ENCODE data around the gene DIP2C. TPM values are rescaled to one million over a fixed set of nuclear protein-coding genes. Genes with fewer than 3 reads are reported as not detected.
"Not testable (repeated sequence)": the region's sequence is repeated elsewhere in the genome, so short reads cannot be mapped to it uniquely, and the experiment has no call there.

The DIP2C gene
- total RNA-seq, 1 experiment from 2014 or later: 4.6 TPM

- DNase-seq (ENCODE audit: low read depth): peak; percentile 47
These were observed 29.8 kb downstream of the DIP2C start for GRCh38 chr10:659688-660141.

DNA sequence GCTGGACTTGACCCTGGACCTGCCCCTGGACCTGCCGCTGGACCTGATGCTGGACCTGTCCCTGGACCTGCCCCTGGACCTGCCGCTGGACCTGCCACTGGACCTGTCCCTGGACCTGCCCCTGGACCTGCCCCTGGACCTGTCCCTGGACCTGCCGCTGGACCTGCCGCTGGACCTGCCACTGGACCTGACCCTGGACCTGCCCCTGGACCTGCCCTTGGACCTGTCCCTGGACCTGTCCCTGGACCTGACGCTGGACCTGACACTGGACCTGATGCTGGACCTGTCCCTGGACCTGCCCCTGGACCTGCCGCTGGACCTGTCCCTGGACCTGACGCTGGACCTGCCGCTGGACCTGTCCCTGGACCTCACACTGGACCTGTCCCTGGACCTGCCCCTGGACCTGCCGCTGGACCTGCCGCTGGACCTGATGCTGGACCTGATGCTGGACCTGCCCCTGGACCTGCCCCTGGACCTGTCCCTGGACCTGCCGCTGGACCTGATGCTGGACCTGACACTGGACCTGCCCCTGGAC, 31.6 kb downstream of the DIP2C start:
- DNase-seq (ENCODE audit: low read depth): not testable (repeated sequence)

- DNase-seq (ENCODE audit: low read depth): no peak
These were observed 32.6 kb downstream of the DIP2C start for GRCh38 chr10:656883-657282.

GRCh38 chr10:655184-655583, 34.3 kb downstream of the DIP2C start:
- DNase-seq (ENCODE audit: low read depth): no peak

DNA sequence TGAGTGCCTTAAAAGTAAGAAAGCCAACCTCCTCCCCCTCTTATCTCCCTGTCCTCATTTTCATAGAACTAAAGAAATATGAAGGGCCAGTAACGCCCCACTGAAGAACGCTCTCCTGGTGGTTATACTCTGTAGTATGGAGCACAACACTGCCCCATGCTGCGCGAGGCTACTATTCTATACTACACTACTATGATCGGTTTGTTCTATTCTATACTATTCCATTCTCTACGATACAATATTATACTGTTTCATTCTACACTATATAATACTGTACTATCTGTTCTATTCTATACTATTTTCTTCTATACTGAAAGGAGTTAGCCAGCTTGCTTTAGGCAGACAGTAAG, 34.8 kb downstream of the DIP2C start:
- no peak for DNase-seq (ENCODE audit: low read depth)

- DNase-seq (ENCODE audit: low read depth): no peak
These were observed 35.3 kb downstream of the DIP2C start for GRCh38 chr10:653991-654646.

- not testable (repeated sequence) for DNase-seq (ENCODE audit: low read depth)
These were observed 36.5 kb downstream of the DIP2C start for GRCh38 chr10:652832-653459.

DNA sequence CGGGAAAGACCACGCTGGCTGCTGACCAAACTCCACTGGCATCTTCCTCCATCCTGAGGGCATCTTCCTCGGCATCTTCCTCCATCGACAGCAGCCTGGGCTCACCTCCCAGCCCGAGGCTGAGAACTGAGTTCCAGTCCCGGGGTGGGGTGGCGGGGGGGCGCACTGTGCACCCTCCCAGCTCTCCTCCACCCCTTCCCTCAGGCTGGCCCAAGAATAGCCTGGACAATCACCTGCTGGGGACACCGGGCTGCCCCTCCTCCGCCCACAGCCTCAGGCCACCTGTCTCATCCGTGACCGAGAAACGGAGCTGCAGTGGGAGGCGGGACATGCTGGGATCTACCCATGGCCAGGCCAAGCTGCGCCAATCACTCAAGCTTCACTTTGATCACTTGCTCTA, 37.2 kb downstream of the DIP2C start:
- no peak for DNase-seq (ENCODE audit: low read depth)

- no peak for DNase-seq (ENCODE audit: low read depth)
These were observed 37.8 kb downstream of the DIP2C start for GRCh38 chr10:651692-652091.

DNA sequence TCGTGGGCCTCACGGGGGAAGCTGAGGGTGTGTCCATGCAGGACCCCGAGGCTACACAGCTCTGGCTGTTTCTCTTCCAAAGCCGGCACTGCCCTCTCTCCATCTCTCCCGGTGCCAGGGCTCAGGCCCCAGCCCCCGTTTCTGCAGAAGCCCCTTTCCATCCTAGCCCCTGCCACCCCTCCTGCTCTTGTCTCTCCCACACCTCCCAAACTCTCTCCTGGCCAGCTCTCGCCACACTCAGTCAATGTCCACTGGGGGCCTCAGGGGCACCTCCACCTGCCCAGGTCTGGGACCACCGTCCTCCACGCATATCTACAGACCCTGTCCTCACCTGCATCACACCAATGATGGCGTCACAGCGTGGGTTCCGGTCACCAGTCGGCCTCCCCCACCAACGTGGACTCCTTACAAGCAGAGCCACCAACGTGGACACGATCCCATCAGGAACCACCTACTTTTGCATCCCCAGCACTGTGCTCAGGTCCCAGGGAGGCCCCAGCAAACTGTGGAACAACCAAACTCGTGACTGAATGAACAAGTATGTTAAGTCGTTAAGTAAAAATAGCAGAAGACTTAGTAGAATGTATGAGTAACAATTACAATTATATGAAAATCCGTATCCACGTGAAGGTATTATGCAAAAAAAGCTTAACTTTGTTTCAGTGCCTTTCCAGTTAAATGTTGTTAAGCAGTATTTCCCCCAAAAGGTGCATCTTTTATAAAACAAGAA, 38.4 kb downstream of the DIP2C start:
- DNase-seq (ENCODE audit: low read depth): no peak

GRCh38 chr10:650441-650851, 39.0 kb downstream of the DIP2C start:
- no peak for DNase-seq (ENCODE audit: low read depth)

- no peak for DNase-seq (ENCODE audit: low read depth)
These were observed 39.5 kb downstream of the DIP2C start for GRCh38 chr10:649798-650440.

GRCh38 chr10:649445-649797, 40.0 kb downstream of the DIP2C start:
- no peak for DNase-seq (ENCODE audit: low read depth)

DNA sequence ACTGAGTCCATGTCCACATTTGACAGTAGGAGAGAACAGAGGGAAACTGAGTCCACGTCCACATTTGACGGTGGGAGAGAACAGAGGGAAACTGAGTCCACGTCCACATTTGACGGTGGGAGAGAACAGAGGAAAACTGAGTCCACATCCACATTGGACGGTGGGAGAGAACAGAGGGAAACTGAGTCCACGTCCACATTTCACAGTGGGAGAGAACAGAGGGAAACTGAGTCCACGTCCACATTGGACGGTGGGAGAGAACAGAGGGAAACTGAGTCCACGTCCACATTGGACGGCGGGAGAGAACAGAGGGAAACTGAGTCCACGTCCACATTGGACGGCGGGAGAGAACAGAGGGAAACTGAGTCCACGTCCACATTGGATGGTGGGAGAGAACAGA, 42.4 kb downstream of the DIP2C start:
- not testable (repeated sequence) for DNase-seq (ENCODE audit: low read depth)

GRCh38 chr10:646118-646524, 43.3 kb downstream of the DIP2C start:
- no peak for DNase-seq (ENCODE audit: low read depth)

DNA sequence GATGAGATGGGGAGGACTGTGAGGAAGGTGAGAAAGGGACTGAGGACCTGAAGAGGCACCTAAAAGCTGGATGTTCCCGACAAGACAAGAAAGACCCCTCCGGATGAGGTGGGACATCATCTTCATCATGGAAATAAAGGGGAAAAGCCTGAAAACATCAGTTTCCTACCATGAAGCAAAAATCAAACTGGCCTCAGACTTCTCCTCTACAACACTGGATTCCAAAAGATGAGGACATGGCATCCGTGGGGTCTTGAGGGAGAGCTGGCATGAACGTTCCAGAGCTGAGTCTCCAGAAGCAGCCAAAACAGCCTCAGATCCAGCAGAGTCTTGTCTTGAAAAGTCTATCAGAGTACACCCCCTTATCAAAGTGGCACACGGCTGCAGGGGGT, 44.5 kb downstream of the DIP2C start:
- no peak for DNase-seq (ENCODE audit: low read depth)

DNA sequence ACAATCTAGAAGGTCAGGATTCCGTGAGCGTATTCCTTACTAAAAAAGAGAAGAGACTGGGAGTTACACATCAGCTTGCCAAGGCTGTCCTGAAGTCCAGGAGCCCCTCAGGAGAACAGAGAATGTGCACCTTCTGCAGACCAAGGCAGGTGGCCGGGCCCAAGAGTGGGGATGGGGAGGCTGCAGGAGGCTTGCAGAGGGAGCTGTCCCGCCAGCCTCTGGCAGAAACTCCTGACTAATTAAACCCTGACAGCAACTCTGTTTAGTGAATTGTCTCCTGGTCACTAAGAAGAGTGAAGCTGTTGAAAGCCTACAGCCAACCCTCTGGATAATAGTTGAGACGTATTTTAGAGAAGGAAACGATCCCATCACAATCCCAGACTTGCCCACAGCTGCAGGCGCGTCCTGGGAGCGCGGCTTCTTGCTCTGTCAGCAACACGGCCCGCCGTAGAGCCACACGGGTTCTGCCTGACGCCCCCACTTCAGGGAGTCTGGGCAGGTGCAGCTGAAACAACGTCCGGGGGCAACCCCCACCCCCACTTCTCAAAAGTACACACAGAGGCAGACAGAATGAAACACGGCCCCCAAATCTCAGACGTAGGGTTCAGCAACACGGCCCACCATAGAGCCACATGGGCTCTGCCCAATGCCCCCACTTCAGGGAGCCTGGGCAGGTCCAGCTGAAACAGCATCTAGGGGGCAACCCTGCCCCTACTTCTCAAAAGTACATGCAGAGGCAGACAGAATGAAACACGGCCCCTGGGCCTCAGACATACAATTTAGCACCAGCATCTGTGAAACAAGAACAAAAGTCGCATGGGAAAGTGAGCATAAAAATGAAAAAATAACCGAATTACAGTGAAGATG, 45.2 kb downstream of the DIP2C start:
- no peak for DNase-seq (ENCODE audit: low read depth)

- no peak for DNase-seq (ENCODE audit: low read depth)
These were observed 47.1 kb downstream of the DIP2C start for GRCh38 chr10:642186-642890.

DNA sequence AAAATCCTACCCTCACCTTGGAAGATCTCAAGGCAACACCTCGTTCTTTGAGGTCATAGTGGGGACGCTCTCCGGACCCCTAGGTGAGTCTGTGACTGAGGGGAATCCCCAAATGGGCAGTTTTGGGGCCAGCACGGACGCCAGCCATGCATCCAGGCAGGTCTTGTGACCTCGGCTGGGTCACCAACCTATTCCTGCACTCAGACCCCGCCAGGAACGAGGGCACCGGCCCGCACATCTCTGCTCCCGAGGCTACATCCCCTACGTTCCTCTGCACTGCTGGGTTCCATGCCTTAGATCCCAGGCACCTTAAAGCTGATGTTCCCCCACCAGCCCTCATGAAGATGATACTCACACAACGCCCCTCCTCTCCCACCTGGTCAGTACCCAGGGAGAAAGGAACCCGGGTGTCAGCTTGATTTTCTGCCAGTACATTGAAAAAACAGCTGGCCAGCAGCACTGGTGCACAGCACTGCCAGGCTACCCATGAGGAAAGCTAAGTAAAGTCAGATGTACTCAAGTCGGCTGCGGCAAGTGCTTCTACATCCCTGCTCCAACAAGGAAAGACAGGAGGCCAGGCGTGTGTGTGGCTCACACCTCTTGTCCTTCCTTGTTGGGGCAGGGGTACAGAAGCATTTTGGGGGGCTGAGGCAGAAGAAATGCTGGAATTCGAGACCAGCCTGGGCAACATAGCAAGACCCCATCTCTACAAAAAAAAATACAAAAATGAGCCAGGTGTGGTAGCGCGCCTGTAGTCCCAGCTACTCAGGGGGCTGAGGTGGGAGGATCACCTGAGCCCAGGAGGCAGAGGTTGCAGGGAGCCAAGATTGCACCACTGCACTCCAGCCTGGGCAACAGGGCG, 48.1 kb downstream of the DIP2C start:
- no peak for DNase-seq (ENCODE audit: low read depth)

DNA sequence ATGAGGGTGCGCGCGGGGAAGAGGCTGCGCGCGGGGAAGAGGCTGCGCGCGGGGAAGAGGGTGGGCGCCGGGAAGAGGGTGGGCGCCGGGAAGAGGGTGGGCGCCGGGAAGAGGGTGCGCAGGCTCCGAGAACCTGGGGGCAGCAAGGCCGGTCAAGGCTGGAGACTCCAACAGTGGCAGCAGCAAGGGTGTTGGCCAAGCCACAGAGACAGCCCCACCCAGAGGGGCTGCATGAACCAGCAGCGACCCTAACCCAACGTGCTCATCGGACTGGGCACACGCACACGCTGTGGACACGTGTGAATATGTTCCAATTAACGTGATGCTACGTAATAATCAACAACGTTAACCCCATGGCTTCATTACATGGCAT, 48.8 kb downstream of the DIP2C start:
- no peak for DNase-seq (ENCODE audit: low read depth)
